ENCODE data around the gene ATP2C2.
A peak's percentile ranks its signal among the peaks of the same experiment; 100 is the strongest.

Gene ATP2C2

DNA sequence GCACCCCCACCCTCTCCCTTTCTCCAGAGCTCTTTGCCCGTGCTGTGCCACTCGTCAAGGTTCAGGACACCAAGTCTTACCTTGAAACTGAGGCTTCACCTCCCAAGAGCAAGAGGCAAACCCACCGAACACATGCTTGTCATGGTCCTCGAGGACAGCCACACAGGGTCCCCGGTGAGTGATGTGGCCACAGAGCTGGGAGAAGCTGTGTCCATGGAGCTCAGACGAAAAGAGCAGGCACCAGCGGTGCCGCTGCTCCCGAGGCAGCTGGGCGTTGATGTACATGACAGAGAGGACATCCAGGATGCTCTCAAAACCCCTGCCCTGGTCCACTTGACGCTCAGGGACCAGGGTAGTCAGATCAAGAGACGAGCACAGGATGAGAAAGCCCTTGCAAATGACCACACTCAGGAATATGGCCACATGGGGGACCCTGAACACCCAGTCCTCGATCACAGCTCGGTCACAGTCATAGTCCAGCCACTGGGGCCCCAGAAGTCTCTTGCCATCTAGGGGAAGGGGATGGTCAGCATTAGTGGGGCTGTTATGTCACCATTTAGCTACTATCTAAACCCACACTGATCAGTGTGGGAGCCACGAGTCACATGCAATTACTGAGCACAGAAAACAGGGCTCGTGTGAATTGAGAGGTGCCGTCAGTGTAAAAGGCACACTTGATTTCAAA is 118.4 kb downstream of the ATP2C2 start:
- no peak for DNase-seq

- no peak for DNase-seq
Observed at GRCh38 chr16:84487358-84487757, 119.0 kb downstream of the ATP2C2 start.

DNA sequence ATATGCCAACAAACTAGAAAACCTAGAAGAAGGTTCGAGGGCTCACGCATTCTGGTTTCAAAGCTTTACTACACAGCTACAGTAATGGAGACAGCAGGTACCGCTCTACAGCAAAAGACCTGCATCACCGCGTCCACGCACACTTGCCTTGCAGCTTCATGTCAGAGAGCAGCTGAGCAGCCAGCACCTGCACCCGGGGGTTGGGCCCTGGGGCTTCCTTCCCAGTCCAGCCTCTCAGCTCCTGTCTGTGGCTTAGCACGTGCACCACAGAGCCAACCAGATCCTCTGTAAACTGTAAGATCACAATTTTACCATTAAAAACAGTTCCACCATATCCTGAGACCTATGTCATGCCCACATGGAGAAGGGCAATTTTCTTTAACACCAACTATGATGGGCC is 120.8 kb downstream of the ATP2C2 start:
- DNase-seq = no peak

DNA sequence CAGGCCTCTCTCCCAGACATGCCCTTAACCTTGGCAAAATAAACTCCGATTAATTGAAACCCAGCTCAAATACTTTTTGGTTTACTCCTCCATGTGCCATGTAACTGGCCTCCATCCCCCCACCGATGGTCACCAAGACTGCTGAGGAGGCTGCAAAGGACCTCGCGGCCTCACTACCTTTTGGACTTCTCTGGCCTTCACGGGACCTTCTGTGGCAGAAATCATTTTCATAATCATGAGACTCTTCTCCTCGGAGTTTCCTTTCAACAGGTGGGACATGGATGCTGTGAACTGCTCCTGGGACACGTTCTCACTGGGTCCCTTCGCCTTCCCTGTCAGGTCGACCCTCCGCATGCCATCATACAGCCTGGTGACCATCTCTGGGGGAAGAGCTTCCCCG is 127.2 kb downstream of the ATP2C2 start:
- DNase-seq = no peak

DNA sequence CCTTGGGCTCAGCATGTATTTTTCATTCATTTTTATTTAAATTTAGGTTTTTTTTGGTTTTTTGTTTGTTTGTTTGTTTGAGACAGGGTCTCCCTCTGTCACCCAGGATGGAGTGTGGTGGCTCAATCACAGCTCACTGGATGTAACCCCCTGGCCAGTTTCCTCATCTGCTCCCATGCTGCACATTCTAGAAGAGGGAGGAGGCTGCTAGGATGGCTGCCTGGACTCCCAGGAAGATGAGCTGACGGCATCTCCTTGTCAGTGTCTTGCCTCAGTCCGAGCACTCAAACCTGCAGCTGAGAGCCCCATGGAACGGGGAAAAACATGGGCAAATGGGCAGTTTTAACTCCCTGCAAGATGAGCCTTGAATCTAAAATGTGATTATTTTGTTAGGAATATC is 128.7 kb downstream of the ATP2C2 start:
- DNase-seq = no peak

DNA sequence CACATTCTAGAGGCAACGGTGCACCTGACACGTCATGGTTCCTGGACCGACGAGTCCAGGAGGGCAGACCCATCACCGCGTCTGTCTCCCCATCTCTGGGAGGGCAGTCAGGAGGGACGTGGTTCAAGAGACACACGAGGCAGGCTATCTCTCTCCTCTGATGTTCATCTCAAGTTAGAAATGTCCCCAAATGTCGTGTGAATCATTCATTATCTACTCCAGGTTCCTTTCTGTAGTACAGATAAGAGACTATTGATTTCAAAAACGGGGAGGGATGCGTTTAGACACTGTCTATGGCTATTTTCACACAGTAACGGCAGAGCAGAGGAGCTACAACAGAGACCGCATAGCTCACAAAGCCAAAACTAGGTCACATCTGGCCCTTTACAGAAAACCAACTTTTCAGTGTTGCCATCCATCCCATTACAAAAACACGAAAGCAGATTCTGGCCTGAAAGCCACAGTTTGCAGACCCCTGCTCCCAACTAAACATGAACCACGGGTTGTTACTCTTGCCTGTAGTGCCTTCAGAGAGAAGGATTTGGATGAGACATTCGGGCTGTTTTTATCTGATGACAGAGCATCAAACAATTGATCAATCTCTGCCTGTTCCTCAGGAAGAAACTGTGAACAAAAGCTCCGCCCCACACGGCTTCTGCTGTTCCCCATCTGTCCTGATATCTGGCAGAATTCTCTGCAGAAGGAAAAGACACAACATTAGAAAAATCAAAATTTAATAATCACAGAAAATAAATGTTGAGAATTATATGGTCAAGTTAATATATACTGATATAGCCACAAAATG is 129.3 kb downstream of the ATP2C2 start:
- DNase-seq = no peak

DNA sequence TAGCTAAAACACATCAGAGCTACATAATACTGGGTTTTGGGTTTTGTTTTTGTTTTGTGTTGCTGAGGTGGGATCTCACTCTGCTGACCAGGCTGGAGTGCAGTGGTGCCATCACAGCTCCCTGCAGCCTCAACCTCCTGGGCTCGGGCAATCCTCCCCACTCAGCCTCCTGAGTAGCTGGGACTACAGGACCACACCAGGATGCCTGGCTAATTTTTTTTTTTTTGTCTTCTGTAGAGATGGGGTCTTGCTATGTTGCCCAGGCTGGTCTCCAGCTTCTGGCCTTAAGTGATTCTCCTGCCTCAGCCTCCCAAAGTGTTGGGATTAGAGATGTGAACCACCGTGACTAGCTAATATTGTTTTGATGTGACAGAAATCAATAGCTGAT is 129.9 kb downstream of the ATP2C2 start:
- DNase-seq = no peak

- no peak for DNase-seq
Observed at GRCh38 chr16:84498859-84499620, 130.7 kb downstream of the ATP2C2 start.

- no peak for DNase-seq
Observed at GRCh38 chr16:84499638-84500037, 131.3 kb downstream of the ATP2C2 start.

DNA sequence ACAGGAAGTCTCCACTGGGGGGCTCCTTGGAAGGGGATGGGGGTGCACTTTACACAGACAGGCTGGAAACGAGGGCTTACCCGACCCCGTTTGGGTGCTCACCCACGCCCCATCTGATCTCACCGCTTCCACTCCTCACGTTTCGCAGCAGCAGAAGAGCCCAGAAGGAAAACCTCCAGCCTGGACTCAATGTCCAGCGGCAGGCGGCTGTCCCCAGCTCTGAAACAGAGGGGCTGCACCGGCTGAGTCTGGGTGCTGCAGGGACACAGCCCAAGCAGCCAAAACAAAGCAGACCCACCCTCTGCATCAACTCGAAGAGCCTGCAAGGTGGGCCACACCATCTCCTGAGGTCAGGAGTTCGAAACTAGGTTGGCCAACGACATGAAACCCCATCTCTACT is 132.2 kb downstream of the ATP2C2 start:
- no peak for DNase-seq

GRCh38 chr16:84501077-84501735 is 132.9 kb downstream of the ATP2C2 start:
- DNase-seq = no peak

DNA sequence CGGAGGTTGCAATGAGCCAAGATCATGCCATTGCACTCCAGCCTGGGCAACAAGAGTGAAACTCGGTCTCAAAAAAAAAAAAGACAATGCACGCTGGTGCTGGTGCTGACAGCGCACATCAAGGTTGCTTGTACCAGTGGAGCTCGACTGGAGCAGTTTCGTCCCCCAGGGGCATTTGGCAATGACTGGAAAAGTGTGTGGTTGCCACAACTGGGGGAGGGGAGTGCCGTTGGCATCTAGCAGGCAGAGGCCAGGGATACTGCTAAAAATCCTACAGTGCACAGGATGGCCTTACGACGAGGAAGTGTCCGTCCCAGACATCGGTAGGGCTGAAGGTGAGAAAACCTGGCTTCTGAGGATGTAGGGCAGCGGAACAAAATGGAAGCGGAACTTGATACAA is 133.7 kb downstream of the ATP2C2 start:
- DNase-seq = no peak

DNA sequence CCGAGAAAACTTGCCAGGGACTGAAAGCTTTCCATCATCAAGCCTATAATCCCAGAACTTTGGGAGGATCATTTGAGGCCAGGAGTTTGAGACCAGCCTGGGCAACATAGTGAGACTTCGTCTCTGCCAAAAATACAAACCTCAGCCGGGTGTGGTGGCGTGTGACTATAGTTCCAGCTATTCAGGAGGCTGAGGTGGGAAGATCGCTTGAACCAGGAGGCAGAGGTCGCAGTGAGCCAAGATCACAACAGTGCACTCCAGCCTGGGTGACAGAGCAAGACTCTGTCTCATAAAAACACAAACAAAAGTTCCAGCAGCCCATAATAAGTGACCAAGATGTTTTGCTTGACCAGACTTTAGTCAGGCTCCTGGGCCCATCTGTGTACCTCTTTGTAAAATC is 134.2 kb downstream of the ATP2C2 start:
- no peak for DNase-seq

DNA sequence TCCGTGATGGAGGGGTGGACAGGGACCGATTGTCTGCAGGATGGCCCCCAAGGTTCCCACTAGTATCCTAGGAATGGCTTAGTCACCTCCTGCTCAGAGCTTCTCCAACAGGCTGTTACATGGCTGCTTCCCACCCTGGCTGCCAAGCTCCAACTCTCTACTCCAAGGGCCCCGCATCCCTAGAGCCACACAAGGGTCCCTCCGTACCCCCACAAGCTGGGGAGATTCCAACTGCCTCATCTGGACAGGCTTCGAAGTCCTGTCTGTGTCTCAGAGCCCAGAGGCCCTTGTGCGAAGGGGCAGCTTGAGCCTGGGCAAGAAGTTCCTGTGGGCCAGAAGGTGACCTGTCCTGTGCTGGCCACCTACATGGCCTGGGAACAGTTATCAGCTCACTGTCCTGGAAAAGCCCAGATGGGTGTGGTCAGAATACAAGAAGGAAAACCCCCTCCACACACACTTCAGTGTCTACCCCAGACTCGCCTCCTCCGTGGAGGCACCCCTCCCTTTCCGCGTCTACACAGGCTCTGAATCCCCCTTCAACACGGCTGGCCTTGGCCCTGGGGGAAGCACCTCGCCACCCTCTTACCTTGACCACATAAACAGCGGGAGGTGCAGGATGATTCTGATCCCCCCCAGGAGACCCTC is 135.5 kb downstream of the ATP2C2 start:
- no peak for DNase-seq

- peak; percentile 82 to 99 (median 97) for DNase-seq
Observed at GRCh38 chr16:84504420-84505248, 136.3 kb downstream of the ATP2C2 start, which contains the start of gene MEAK7. Gene MEAK7 (minus strand): TSS chr16:84504659. CDS start chr16:84498086, 6,573 bp downstream.

DNA sequence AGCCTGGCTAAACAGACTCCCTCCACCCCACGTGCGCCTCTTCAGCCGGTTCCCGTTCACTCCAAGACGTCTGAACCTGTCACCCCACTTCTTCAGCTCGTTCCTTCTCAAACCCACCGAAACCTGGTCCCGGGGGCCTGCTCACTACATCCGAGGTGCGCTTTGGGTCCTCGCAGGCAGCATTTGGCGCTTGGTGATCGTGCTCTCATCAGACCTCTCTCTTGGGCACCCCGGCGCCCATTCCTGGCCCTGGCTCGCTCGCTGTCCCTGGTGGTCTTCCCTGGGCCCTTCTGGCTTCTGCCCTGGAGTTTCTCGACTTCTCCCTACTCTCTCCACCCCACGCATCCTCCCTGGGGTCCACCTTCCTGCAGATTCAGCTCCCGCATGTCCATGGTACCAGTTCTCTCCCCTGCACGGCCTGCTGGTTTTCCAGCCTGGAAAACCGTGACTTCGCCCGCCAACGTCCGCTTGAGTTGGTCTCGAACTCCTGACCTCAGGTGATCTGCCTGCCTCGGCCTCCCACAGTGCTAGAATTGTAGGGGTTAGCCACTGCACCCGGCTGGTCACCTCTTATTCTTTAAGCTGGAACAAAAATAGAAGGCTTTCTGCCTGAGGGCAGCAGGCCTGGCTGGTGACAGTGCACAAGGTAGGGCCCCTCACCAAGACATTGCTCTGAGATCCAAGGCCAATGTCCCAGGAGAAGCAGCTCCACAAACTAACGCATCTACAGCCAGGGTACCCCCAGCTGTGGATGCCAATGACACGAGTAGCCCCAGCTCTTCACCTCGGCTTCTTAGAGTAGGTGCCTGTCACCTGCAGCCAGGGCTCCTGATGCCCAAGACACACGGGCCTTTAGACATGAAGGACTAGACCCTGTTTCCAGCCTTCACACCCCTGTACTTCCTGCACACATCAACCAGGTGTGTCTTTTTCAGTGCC is 137.2 kb downstream of the ATP2C2 start:
- DNase-seq = peak in 1 of 56 donors; percentile 62

- DNase-seq = no peak
Observed at GRCh38 chr16:84507011-84507982, 139.0 kb downstream of the ATP2C2 start.

DNA sequence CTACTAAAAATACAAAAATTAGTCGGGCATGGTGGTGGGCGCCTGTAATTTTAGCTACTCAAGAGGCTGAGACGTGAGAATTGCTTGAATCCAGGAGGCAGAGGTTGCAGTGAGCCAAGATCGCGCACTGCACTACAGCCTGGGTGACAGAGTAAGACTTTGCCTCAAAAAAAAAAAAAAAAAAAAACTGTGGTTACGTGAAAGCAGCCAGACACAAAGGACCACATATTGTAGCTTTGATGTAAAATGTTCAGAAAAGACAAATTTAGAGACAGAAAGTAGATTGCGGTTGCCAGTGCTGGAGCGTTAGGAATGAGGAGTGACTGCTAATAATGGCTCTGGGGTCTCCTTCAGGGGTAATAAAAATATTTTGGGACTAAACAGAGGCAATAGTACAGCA is 140.2 kb downstream of the ATP2C2 start:
- no peak for DNase-seq
